ENCODE data around the gene KCNH1. TPM values are rescaled to one million over a fixed set of nuclear protein-coding genes. Genes with fewer than 3 reads are reported as not detected.

Gene KCNH1
- polyA plus RNA-seq, 2 of the 4 experiments (the other 2 are of a cell fraction), result 5.1 to 7.9 TPM

DNA sequence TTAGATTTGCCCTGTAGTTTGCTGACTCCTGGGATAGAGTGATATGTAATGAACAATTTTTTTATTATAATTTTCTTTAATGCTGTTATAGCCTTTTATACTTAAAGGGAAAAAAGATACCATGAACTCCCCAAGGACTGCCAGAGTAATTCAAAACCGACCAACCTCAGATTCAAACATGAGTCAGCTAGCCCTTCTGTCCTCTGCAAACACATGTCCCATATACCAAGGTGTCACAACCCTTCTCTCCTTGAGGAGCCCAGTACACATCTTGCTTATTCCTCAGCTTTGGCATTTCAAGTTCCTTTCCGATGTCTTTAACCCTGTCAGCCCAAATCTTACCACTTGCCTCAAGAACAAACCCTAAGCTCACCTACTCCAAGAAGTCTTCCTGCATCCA lies 184.9 kb downstream of the KCNH1 start:
- Histone ChIP-seq H3K4me1 (peaks cover 12% of the 10 kb centered on the region), H3K9me3 (no peaks in the 10 kb centered on the region), H3K4me2 (peak overlapping the region; percentile 22; the same call in 2 of the 3 replicates), H3K27ac (peak overlapping the region; percentile 10 to 18; a peak in 2 of 6 replicates), H3K4me3 (no peak overlapping the region)
- peak in 1 of 2 experiments; percentile 28 for DNase-seq (ENCODE audit: low read depth in 1 of 2, low spot score in 1 of 2)
- CTCF ChIA-PET, result interaction anchor here (0.6 to 2.0 kb wide), 8 partner anchors 14 to 574 kb away, joined by 3 to 8 read pairs (median 4); partner anchors contain the start of gene KCNH1
- POLR2A ChIA-PET, result no interaction called here
- ATAC-seq, result peak; percentile 60 to 65; a peak in 4 of 6 replicates
- no peak for FAIRE-seq
- TF ChIP-seq RARB (CRISPR knock-in tag; IDR thresholded peaks at IDR 0.05) (no peak), ESRRA (IDR thresholded peaks at IDR 0.05; ENCODE audit: borderline replicate concordance, low read length) (no peak), SREBF2 (IDR thresholded peaks at IDR 0.05) (no peak), NR3C1 (IDR thresholded peaks at IDR 0.05) (no peak)
- 28% methylated on average over 2 of the region's 2 CpGs for WGBS (ENCODE audit: missing lambda C conversion rate)

DNA sequence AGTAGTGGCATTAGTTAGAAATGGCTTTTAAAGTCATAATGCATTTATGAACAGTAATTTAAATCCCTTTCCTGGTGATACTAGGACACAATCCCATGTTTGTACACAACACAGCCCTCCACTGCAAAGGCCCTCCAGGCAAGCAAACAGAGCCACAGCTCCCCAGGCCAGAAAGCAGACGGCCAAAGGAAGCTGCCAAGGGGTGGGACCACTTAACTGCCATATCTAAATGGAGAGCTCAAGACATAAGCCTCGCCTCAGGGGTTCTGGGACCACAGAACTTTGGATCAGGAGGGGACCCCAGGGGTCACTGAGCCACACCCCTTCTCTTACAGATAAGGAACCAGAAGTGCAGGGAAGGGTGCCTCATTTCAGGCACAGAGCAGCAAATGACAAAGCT lies 189.7 kb downstream of the KCNH1 start:
- ChIA-PET CTCF (interaction anchor here (1.2 kb wide), 1 partner anchor 9 kb away, joined by 3 read pairs; no protein-coding TSS in a partner anchor), POLR2A (no interaction called here)

DNA sequence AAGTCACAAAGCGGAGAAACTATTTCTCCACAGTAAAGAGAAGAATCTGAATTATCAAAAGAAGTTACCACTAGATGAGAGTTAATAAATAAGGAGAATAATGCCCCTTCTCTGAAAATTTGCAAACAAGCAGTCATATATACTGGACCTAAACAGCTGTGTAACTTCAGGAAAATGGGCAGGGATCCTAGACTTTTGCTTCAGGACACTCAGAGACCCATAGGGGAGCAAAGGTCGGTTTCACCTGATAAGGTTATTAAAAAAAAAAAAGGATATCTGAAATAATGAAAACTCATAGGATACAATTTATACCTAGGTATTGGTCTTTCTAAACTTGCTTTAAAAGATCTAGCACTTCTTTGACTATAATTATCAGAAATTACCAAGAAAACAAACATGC lies 191.4 kb downstream of the KCNH1 start:
- peaks cover 11% of the 10 kb centered on the region; the same call in 1 of the 3 replicates for H3K4me1 ChIP-seq
- no peak overlapping the region for H3K4me3 ChIP-seq
- CTCF ChIA-PET, result no interaction called here
- no peak for FAIRE-seq
- no peak overlapping the region for H3K27ac ChIP-seq
- TF ChIP-seq JUNB (IDR thresholded peaks at IDR 0.05), result no peak
- no peak for TF ChIP-seq MAZ (IDR thresholded peaks at IDR 0.05; ENCODE audit: borderline replicate concordance, low read depth, low read length)
- TF ChIP-seq MYC (IDR thresholded peaks at IDR 0.05; ENCODE audit: borderline replicate concordance, low read length), result no peak
- H3K9me3 ChIP-seq, result no peaks in the 10 kb centered on the region
- WGBS (ENCODE audit: missing lambda C conversion rate), result 59% methylated on average over 2 of the region's 2 CpGs
- no peak for DNase-seq (ENCODE audit: low read depth in 1 of 2, low spot score in 1 of 2)
- H3K4me2 ChIP-seq, result no peak overlapping the region
- ATAC-seq, result no peak
- POLR2A ChIA-PET, result no interaction called here

More for the DNA sequence above, 189.7 kb downstream of the KCNH1 start:
- ATAC-seq, result no peak
- TF ChIP-seq EHMT2 (IDR thresholded peaks at IDR 0.05; ENCODE audit: low read depth) (no peak), USF2 (IDR thresholded peaks at IDR 0.05) (no peak), MAFK (IDR thresholded peaks at IDR 0.05; ENCODE audit: partially characterized antibody) (no peak)
- DNase-seq (ENCODE audit: low read depth in 1 of 2, low spot score in 1 of 2), result no peak
- Histone ChIP-seq H3K9me3 (no peaks in the 10 kb centered on the region), H3K4me1 (peaks cover 6% of the 10 kb centered on the region), H3K4me2 (no peak overlapping the region), H3K27ac (no peak overlapping the region), H3K4me3 (no peak overlapping the region)
- no peak for FAIRE-seq
- WGBS (ENCODE audit: missing lambda C conversion rate), result 57% methylated on average over 1 of the region's 2 CpGs

DNA sequence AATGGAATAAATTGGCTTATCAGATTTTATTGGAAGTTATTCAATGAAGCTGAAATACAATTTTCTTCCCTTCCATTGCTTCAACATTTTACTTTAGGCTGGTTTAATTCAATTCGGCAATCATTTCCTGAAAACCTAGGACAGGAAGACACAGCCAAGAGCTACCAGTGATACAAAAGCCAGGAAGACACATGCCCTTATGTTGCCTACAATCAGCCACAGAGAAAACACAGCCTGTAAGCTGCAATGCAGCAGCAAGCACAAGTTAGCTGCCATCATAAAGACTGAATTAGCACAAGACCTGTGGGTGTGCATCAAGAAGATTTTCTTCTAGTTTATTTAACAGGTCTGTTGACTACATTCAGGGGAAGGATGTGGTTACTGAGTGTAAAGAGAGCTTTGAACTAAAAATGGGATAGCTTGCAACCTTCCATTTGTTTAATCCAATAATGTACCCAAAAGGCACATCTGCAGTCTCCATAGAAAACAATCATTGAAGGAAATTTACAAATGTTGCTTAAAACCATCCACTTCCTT lies 193.8 kb downstream of the KCNH1 start:
- WGBS (ENCODE audit: missing lambda C conversion rate), result 83% methylated on average over 1 of the region's 1 CpG
- CTCF ChIA-PET, result no interaction called here
- Histone ChIP-seq H3K9me3 (no peaks in the 10 kb centered on the region), H3K4me2 (no peak overlapping the region), H3K4me3 (no peak overlapping the region), H3K4me1 (peaks cover 11% of the 10 kb centered on the region; the same call in 1 of the 3 replicates), H3K27ac (no peak overlapping the region)
- ATAC-seq, result no peak
- POLR2A ChIA-PET, result no interaction called here
- no peak for FAIRE-seq
- TF ChIP-seq RARB (CRISPR knock-in tag; IDR thresholded peaks at IDR 0.05), result no peak
- no peak for TF ChIP-seq KDM1A (IDR thresholded peaks at IDR 0.05; ENCODE audit: low read depth)
- no peak for TF ChIP-seq CBX8 (IDR thresholded peaks at IDR 0.05)
- no peak for TF ChIP-seq SMC3 (IDR thresholded peaks at IDR 0.05)
- TF ChIP-seq ZNF302 (CRISPR knock-in tag; IDR thresholded peaks at IDR 0.05), result no peak
- no peak for TF ChIP-seq NFE2L2 (conservative IDR thresholded peaks at IDR 0.05; ENCODE audit: low read length)
- no peak for TF ChIP-seq CTCF (IDR thresholded peaks at IDR 0.05)
- no peak for TF ChIP-seq BHLHE40 (IDR thresholded peaks at IDR 0.05; ENCODE audit: low read depth, low read length)
- TF ChIP-seq RAD21 (conservative IDR thresholded peaks at IDR 0.05 in 1 of 2, IDR thresholded peaks at IDR 0.05 in 1 of 2), result no peak
- TF ChIP-seq, protein P1, sequence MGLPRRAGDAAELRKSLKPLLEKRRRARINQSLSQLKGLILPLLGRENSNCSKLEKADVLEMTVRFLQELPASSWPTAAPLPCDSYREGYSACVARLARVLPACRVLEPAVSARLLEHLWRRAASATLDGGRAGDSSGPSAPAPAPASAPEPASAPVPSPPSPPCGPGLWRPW (IDR thresholded peaks at IDR 0.05), result no peak
- TF ChIP-seq USF2 (IDR thresholded peaks at IDR 0.05), result no peak
- no peak for TF ChIP-seq HDAC2 (IDR thresholded peaks at IDR 0.05)
- TF ChIP-seq FOSL2 (IDR thresholded peaks at IDR 0.05), result no peak
- TF ChIP-seq FOSL2 (CRISPR knock-in tag; IDR thresholded peaks at IDR 0.05), result no peak
- TF ChIP-seq POLR2AphosphoS2 (conservative IDR thresholded peaks at IDR 0.05; ENCODE audit: low read length), result no peak
- TF ChIP-seq, protein P2, sequence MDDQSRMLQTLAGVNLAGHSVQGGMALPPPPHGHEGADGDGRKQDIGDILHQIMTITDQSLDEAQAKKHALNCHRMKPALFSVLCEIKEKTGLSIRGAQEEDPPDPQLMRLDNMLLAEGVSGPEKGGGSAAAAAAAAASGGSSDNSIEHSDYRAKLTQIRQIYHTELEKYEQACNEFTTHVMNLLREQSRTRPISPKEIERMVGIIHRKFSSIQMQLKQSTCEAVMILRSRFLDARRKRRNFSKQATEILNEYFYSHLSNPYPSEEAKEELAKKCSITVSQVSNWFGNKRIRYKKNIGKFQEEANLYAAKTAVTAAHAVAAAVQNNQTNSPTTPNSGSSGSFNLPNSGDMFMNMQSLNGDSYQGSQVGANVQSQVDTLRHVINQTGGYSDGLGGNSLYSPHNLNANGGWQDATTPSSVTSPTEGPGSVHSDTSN (IDR thresholded peaks at IDR 0.05), result no peak
- no peak for DNase-seq (ENCODE audit: low read depth in 1 of 2, low spot score in 1 of 2)

All from A549 (cell line).